NOMO-1 treated with DMSO at 0.1 percent for 48 hours (cell line): ENCODE results near the gene SNX24.

Experiments used
- DNase-seq: peaks from one replicate; lab custom pipeline; 2025; ENCODE audit not compliant: unreplicated experiment; lab: John Stamatoyannopoulos, UW

Gene SNX24

GRCh38 chr5:123000731-123001130 lies 155.3 kb downstream of the SNX24 start:
- DNase-seq: no peak

GRCh38 chr5:123001808-123002207 lies 156.4 kb downstream of the SNX24 start:
- DNase-seq: no peak

GRCh38 chr5:123007182-123007581 lies 161.8 kb downstream of the SNX24 start:
- no peak for DNase-seq

- DNase-seq: no peak
Observed at GRCh38 chr5:123007754-123008153, 162.3 kb downstream of the SNX24 start.

GRCh38 chr5:123012321-123012720 lies 166.9 kb downstream of the SNX24 start:
- DNase-seq: peak; percentile 72

GRCh38 chr5:123014689-123015088 lies 169.3 kb downstream of the SNX24 start:
- DNase-seq: no peak

- no peak for DNase-seq
Observed at GRCh38 chr5:123028222-123028621, 182.8 kb downstream of the SNX24 start.

GRCh38 chr5:123033157-123033671 lies 187.8 kb downstream of the SNX24 start:
- DNase-seq: no peak

- DNase-seq: no peak
Observed at GRCh38 chr5:123035360-123035917, 190.0 kb downstream of the SNX24 start.

GRCh38 chr5:123035918-123036390 lies 190.5 kb downstream of the SNX24 start:
- DNase-seq: no peak

- peak; percentile 9 for DNase-seq
Observed at GRCh38 chr5:123036391-123037103, 191.1 kb downstream of the SNX24 start, which contains the start of gene PPIC. TSS of gene PPIC (minus strand) at chr5:123036725. CDS start at chr5:123036625, 100 bp downstream.

GRCh38 chr5:123037104-123037418 lies 191.6 kb downstream of the SNX24 start:
- no peak for DNase-seq

GRCh38 chr5:123039673-123040072 lies 194.3 kb downstream of the SNX24 start:
- DNase-seq: no peak

- DNase-seq: no peak
Observed at GRCh38 chr5:123044926-123045617, 199.7 kb downstream of the SNX24 start.

- no peak for DNase-seq
Observed at GRCh38 chr5:123046222-123046621, 200.8 kb downstream of the SNX24 start.

- no peak for DNase-seq
Observed at GRCh38 chr5:123047706-123048105, 202.3 kb downstream of the SNX24 start.

- DNase-seq: no peak
Observed at GRCh38 chr5:123051206-123051605, 205.8 kb downstream of the SNX24 start.
